Measurements from ENCODE around the gene PRDM11.
A peak's percentile ranks its signal among the peaks of the same experiment; 100 is the strongest.
"Not testable (repeated sequence)": the region's sequence is repeated elsewhere in the genome, so short reads cannot be mapped to it uniquely, and the experiment has no call there.

PRDM11 gene

DNA sequence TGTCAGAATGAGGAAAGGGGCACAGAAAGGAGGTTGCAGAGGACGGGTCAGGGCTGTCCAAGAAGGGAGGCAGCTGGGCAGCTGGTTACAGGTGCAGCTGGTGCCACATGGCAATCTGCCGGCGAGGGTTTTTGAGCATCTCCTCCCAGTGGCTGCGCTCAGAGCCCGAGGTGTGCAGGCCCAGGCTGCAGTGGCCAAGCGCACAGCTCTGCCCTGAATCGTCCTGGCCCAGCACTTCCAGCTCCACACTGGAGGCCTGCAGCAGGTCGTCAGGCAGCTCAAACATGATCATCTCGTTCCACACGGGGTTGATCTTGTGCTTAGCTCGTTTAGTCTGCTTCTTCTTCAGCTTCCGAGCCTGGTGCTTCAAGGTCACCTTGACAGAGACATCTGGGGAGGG lies 97.5 kb downstream of the PRDM11 start:
- DNase-seq, result no peak

DNA sequence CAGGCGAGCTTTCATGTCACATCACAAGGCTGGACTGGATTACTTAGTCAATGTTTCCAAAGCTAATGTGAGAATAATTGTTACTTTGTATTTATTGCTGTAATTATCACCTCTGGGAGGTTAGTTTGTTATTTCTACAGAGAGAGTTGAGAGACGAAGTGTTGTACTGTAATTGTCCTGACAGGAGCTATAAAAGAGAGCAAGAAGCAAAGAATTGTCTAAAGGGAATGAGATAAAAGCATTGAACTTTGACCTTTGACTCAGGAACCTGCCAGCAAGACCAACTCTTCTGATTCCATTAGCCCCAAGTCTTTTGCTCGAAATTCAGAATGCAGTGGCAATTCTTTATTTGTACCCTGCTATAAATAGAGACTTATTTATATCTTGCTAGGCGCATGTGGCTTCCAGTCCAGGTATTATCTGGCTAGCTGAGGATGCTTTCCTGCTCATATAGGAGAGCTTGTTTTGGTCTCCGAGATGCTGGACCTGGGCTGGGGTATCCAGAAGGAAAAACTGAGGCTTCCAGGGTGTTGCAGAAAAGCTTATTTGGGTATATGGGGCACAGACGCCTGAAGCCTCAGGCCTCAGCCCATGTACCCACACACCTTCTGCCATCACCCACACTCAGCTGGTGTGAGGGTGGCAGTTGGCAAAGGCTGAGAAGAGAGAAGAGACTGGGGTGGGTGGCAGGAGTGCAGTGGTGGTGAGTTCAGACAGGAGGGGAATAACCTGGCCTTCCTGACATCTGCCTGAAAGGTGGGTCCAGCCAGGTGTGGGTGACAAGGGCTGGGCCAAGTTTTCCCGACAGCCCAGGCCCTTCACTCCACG lies 99.0 kb downstream of the PRDM11 start:
- no peak for DNase-seq

DNA sequence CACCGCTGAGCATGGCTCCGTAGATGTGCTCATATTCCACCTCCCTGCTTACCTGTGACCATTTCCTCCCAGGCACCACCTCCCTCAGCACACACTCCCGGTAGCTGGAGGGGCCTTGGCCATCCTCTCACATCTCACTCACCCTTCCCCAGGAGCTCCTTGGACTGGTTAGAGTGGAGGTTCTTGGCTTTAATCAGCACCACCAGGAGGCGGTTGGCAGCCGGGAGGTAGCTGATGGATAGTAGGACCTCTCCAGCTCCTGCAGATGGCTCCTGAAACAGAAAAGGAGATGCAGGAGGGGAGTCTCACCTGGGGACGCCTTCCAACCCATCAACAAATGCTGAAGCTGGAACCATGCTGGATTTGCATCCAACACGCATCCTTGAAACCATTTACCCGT lies 99.8 kb downstream of the PRDM11 start:
- DNase-seq, result no peak

DNA sequence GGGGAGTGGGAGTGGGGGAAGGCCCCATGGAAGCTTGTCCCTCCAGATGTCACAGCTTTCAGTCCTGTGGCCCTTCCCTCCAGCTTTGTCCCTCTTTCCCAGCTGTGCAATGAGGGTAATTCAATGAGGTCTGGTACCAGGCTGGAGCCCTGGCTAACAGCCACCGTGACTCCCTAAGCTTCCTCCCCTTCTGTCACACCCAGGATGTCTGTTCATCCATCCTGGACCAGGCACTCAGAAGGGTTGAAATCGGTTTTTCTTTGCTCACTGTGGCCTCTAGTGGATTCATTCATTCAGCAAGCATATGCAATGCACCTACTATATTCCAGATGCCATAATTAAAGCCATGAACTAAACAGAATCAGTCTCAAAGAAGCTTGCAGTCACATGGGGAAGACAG lies 101.0 kb downstream of the PRDM11 start:
- no peak for DNase-seq

DNA sequence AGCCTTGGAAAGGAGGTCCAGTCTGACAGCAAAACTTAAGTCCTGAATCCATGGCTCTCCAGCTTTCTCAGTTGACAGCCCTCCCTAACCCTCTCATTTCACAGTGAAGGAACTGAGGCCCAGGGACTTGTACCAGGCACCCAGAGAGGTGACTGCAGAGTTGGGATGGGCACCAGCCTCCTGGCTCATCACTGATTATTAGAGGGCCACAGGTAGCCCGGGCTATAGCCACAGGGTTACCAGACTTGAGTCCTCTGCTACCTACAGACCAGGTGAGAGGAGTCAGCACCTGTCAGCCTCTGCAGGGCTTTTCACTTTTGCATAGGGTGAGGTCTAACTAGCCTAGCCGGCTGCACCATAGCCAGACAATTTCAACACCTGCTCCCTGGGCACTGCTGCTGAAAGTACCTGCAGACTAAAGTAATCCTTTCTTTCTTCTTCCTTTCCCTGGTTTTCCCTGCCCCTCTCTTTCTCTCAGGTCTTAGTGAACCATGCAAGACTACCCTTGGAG lies 102.1 kb downstream of the PRDM11 start:
- no peak for DNase-seq

DNA sequence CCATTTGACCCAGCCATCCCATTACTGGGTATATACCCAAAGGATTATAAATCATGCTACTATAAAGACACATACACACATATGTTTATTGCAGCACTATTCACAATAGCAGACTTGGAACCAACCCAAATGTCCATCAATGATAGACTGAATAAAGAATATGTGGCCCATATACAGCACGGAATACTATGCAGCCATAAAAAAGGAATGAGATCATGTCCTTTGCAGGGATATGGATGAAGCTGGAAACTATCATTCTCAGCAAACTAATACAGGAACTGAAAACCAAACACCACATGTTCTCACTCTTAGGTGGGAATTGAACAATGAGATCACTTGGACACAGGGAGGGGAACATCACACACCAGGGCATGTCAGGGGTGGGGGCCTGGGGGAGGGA lies 102.9 kb downstream of the PRDM11 start:
- DNase-seq, result not testable (repeated sequence)

DNA sequence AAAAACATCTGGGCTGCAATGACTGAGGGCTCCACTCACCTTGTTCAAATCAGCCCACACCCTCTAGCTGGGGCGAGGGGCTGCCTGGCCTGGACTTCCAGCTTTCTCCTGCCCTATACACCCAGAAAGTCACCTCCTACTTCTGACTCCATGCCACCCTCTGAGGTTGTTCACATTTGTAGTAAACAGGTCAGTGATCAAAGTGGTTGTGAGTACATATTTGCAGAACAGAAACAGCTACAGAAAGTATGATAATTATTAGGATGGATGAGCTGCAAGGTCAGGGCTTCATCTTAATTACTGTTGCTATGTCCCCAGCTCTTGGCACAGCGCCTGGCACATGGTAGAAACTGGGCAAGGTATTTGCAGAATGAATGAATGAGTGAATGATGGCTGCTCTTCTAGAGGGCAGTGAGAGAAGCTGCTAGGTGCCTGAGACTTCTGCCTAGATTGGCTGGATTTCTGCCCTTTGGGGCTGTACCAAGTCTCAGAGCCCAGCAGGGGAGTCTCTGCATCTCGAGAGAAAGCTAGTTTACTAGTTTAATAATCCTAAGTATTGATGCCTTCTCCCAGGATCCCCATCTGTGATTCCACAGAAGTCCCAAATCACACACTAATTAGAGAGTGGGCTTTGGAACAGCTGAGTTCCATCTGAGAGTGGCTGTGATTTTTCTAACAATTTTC lies 103.7 kb downstream of the PRDM11 start:
- DNase-seq, result no peak

DNA sequence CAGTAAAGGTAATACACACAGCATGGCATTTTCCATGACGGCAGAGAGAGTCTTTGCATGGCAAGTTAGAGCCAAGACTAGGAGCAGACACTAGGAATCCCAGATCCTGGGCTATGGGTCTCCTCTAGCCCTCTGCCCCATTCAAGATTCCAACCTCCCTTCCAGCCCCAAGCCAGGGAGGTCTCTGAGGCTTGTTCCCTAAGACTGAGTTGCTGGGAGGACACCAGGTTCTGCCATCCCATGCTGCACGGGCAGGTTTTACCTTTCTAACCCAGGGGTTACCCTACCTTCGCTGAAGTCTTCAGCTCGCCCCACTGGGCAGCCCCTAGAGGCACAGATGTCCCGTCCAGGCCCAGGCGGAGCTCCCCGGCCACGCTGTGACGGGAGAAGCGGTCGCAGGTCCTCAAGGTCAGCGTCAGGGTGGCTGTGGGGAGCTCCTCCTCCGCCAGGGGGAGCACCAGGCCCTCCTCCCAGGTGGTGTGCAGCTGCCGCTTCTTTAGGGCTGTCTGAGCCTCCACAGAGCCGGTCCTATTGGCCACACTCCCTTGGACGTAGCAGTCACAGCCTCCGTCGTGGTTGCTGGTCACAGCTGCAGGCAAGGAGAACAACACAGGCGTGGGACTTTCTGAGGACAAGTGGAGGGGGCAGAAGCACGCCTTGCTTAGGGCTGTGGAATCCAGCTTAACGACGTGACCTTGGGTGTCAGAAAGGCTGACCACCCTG lies 105.9 kb downstream of the PRDM11 start:
- peak; percentile 42 for DNase-seq

DNA sequence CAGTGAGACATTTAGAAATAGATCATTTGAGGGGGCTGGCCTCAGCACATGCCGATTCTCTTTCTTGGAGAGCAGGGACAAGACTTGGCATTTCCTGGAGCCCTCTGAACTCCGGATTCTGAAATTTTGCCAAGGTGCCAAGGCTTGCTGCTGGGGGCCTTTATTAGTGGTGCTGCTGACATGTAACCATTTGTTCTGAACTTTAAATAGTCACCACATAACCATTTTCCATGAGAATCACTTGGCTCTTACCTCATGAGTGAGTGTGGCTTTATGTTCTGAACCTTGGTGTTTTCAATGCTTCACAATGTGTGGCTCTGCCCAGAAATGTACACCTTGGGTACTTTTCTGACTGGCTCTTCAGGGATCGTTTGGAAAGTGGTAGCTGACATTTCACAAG lies 106.4 kb downstream of the PRDM11 start:
- DNase-seq, result no peak

DNA sequence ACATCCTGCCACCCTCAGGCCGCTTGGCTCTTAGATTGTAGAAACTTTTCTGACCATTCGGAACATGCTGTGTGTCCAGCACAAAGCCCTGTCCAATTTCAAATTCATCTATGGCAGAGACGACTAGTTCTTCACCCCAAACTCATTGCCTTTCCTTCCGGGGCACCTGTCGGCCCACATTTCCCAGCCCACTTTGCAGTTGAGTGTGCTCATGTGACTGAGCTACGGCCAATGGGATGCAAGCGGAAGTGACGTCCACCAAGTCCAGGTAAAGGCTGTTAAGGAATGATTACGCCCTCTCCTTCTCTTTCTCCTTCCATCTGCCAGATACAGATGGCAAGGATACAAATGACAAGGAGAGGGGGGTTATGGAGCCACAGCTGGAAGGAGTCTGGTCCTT lies 107.2 kb downstream of the PRDM11 start:
- no peak for DNase-seq

DNA sequence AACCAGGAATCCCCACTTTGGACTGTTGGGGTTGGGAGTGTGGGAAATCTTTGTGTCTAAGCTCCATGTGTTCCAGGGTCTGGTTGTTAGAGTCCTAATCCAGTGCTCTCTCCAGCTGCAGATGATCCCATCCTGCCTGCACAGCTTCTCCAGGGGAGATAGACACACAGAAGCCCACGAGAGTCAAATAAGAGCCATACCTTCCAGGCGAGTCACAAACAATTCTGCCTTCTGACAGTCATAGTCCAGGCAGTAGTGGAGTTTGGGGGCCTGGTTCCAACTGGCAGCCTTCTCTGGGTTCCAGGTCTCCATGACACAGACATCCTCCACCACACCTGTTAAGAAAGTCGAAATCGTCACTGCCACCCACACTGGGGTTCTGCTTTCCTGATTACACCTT lies 107.6 kb downstream of the PRDM11 start:
- no peak for DNase-seq

DNA sequence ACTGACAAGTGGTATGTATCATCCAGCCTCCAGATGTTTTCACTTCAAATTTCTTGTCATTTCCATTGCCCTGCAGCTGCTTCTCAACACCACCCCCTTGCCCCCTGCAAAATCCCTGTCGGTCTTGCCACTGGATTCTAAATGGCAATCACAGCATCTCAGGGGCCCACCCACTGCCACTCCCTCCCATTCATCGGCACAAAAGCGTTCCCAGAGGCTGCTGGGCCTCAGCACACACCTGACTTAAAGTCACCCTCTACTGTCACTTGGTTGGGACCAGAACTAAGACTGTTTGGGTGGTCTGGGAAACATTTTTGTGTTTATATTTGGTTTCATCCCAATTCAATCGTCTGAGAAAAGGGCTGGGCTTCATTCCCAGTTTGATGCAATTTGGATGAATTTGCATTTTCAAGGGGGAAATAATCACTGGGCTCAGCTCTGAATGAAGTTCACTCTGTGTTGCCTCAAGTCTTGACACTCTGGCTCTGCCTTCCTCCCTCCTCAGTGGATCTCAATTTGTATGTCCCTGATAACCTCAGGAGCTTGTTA lies 112.6 kb downstream of the PRDM11 start:
- no peak for DNase-seq

DNA sequence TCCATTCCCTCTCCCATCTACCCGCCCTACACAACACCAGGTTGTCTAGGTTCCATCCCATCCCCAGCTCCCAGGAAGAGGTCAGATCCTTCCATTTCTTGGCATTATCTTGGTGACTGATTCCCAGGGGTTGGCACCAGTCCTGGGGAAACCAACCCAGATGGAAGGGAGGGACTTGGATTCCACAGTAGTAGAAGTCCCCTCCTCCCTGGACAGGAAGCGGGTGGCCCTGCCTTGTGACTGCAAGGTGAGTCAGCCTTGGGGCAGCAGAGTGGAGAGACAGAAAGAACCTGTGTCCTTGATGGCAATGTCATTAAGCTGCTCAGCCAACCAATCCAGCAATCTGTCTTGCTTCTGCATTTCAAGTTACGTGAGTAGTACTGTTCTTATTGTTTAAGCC lies 113.2 kb downstream of the PRDM11 start:
- no peak for DNase-seq

DNA sequence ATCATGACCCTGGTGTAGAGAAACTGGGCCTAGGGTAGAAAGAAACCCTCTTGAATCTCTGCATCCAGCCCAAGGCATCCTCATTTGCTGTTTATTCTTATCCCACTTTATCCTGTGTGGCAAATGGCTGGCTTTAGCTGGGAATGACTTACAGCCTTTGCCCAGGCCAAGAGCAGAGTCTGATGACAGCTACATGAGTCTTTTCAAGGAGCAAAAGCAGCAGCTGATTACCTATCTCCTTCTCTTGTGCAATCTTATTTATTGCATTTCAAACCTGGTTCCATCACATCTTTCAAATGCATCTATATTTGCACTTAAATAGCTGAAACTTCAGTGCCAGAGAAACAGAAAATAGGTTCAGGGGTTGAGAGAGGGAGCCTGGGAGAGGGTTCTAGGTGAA lies 113.6 kb downstream of the PRDM11 start:
- DNase-seq, result no peak

DNA sequence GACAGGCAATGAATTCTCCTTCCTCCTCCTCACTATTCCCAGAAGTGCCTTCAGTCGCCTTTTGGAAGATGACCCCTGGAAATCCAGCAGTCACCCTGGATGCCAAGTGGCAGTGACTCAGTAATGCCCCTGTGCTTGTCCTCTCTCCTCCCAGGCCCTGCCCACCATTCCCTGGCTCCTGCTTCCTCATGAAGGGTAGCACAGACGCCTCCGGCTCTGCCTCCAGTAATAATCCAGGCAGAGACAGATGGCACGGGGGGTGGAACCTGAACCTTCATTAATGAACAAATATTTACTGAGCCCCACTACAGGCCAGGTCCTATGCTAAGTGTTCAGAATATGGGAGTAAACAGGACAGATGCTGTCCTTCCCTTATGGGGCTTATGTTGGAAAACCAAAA lies 116.5 kb downstream of the PRDM11 start:
- no peak for DNase-seq

DNA sequence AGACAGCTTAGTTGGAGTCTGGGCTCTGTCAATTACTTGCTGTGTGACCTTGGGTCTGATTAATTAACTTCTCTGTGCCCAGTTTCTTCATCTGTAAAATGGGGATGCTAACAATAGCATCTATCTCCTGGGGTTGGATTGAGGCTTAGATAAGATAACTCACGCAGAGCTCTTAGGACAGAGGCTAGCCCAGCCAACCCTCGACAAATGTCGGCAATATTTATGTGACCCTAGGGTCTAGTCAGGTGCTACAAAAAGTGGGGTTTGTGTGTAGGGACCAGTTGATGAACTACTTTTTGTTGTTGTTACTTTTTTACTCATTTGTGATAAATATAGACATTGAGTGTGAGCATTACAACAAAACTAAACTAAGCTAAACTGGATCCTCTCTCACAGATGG lies 117.3 kb downstream of the PRDM11 start:
- DNase-seq, result no peak

DNA sequence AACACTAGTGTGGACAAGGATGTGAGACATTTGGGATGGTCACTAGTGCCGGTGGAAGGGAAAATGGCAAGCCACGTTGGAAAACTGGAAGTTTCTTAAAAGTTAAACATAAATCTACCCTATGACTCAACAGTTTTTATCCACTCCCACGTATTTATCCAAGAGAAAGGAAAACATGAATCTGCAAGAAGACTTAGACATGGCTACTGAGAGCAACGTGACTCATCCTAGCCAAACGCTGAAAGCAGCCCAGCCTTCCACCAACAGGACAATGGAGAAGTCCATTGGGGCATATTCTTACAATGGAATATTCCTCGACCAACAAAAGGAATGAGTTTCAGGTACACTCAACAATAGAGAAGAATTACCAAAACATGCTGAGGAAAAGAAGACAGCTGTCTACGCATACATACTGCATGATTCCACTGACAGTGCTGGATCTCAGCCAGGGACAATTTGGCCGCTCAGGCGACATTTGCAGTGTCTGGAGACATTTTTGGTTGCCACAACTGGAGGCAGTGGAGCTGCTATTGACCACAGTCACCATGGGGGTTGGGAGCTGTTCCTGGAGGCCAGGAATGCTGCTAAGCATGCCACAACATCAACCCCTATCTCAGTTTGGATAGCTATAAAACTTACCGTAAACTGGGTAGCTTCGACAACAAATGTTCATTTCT lies 118.5 kb downstream of the PRDM11 start:
- no peak for DNase-seq

DNA sequence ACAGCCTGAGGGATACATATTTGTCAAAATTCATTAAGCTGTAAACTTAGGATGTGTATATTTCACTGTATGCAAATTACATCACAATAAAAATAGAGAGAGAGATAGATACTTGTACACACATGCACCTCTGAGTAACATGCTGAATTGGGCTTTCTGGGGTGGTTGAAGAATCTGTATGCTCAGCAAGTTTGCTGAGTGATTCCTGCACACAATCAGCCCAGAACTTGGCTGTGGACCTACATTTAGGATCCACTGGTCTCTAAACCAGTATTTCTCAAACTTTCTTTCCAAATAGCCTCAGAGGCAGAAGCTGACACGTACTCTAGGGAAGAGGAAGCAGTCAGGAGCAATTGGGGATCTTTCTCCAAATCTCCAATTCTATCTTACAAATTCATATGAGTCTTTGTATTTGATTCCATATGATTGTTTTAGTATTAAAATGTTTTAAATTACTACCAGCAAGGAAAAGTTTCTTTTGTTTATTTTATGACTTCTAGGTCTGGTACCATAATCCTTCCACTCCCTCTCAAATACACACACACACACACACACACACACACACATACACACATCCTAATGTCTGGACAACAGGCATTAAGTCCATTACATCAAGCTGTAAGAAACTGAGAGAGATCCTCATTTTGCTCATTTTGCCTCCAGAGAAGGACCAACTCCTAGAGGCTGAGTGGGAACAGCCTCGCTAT lies 119.7 kb downstream of the PRDM11 start:
- no peak for DNase-seq

DNA sequence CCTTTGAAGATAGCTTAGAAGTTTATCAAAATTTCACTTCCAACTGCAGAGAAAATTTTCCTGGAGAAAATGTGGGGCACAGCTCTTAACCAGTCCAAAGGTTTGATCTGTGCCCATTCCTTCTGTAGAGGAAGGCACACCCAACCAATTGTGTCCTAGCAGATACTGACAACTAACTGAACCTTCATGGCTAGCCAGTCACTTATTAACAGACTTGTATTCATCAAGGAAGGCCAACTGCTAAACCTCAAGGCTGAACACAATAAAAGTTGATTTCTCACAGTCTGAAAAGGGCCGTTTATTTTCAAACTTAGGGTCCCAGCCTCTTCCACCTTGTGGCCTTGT lies 120.2 kb downstream of the PRDM11 start:
- DNase-seq, result no peak

DNA sequence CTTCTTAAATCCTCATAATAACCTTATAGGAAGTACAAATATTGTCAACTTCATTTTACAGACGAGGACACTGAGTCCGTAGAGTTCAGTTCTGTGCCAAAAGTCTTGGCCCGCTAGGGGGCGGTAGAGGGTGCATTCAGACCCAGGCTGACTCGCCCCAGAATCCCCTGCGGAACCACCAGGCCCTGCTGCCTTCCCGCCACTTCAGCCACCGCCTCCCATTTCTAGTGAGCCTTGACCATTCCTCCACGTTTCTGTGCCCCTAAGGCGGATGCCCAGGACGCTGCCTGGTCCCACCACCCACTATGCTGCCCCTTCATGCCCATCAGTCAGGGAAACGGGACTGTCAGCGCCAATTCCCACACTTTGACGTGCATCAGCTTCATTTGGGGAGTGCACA lies 120.6 kb downstream of the PRDM11 start:
- peak; percentile 29 for DNase-seq

DNA sequence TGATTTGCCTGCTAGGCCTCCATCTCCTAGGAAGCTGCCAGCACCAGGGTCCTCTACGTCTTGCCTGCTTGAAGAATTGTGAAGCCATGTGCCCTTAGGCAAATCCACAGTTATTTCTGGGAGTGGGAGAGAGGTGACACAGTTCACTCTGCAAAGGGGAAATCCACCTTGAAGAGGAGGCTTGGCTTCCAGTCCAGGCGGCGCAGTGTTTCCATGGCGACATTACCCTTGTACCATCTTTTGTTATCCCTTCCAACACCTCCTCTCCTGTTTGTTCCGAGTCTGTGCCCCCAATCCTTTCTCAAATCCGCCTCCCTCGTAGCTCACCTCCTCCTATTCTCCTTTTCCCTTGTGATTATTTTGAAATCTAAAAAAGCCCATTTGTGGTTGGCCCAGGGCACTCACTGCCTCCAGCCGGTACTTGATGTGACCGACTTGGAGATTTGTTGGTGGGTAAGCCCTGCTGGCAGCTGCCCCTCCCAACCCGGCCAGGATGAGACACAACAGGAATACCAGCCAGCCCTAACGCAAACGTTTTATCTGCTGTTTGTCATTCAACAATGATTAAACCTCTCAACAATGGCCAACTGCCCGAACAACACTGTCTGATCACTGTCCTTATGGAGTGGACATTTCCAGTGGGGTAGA lies 121.3 kb downstream of the PRDM11 start:
- no peak for DNase-seq

DNA sequence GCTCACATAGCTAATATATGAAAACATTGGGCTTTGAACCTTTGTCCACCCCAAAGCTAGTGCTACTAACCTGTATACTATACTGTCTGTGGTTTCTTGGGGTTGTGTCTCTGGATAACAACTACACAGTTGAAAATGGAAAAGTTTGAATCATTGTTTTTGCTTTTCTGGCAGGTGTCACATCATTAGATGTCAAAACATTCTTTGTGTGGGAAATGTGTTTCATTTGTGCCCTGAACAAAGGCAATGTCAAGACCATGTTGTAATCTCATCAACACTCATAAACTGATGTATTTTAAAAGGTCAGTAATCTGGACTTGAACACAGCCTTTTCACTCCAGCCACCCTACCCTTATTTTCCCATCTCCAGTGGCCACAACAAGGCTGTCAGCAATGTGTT lies 123.2 kb downstream of the PRDM11 start:
- no peak for DNase-seq
